ENCODE data around the gene SYTL5.

The SYTL5 gene

GRCh38 chrX:38089173-38089982 lies 83.0 kb downstream of the SYTL5 start:
- DNase-seq (ENCODE audit: low spot score) = no peak

DNA sequence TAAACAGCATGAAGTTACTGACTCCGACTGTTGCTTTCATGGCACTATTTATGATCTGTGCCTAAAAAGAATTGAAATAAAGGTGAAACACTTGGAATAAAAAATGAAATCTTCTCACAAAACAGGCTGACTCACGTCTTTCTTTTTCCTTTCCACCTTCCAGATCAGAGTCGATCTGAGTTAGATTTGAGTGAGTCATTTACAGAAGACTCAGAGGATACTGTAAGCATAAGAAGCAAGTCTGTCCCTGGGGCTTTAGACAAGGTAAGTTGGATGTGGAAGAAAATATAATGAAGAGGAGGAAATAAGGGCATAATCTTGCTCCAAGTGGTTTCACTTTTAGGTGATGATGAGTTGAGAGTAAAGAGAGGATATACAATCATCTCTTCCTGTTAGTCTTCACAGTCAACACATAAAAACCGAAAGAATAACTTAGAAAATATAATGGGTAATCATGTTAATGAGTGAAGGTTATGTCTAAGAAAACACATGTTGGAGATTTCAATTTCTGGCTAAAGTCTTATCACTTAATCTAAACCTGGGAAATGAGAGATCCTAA lies 89.7 kb downstream of the SYTL5 start:
- DNase-seq (ENCODE audit: low spot score) = no peak

GRCh38 chrX:38099688-38100087 lies 93.3 kb downstream of the SYTL5 start:
- no peak for DNase-seq (ENCODE audit: low spot score)

- DNase-seq (ENCODE audit: low spot score) = no peak
Measured at GRCh38 chrX:38102240-38102639, 95.9 kb downstream of the SYTL5 start.

GRCh38 chrX:38102875-38103274 lies 96.5 kb downstream of the SYTL5 start:
- DNase-seq (ENCODE audit: low spot score) = no peak

GRCh38 chrX:38103857-38104812 lies 97.8 kb downstream of the SYTL5 start:
- no peak for DNase-seq (ENCODE audit: low spot score)

DNA sequence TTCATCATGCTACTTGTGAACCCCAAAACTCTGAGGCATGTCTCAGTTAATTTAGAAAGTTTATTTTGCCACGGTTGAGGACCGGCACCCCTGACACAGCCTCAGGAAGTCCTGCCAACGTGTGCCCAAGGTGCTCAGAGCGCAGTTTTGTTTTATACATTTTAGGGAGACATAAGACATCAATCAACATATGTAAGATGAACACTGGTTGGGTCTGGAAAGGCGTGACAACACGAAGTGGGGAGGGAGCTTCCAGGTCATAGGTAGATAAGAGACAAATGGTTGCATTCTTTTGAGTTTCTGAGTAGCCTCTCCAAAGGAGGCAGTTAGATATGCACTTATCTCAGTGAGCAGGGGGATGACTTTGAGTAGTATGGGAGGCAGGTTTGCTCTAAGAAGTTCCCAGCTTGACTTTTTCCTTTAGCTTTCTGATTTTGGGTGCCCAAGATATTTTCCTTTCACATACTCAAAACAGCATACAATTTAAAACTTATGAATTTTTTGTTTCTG lies 98.9 kb downstream of the SYTL5 start:
- DNase-seq (ENCODE audit: low spot score) = no peak

DNA sequence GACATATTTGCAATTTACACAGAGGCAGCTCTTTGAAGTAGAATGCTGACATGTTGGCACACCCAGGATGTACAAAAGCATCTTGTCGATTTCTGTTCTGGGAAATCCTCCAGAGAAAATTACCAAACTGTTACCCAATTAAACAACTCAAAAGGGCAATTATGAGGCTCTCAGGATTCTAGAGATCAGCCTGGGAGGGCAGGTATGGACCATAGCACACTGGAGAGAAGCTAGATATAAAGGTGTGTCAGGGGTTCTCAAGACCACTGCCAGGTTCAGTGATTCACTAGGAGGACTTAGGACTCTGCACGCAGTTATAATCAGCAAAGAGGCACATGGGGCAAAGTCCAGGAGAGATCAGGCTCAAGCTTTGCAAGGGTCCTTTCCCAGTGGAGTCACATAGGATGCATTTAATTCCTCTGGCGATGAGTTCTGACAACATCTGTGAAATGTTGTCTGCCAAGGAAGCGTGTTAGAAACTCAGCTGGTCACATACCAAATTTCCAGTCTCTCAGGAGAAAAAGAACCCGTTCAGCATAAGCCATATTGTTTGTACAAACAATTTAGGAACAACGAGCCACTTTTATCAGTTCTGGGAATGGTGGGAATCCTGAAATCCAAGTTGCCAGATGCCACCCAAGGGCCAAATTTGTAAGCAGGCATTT lies 100.8 kb downstream of the SYTL5 start:
- DNase-seq (ENCODE audit: low spot score) = no peak

- DNase-seq (ENCODE audit: low spot score) = no peak
Measured at GRCh38 chrX:38108364-38108763, 102.0 kb downstream of the SYTL5 start.

DNA sequence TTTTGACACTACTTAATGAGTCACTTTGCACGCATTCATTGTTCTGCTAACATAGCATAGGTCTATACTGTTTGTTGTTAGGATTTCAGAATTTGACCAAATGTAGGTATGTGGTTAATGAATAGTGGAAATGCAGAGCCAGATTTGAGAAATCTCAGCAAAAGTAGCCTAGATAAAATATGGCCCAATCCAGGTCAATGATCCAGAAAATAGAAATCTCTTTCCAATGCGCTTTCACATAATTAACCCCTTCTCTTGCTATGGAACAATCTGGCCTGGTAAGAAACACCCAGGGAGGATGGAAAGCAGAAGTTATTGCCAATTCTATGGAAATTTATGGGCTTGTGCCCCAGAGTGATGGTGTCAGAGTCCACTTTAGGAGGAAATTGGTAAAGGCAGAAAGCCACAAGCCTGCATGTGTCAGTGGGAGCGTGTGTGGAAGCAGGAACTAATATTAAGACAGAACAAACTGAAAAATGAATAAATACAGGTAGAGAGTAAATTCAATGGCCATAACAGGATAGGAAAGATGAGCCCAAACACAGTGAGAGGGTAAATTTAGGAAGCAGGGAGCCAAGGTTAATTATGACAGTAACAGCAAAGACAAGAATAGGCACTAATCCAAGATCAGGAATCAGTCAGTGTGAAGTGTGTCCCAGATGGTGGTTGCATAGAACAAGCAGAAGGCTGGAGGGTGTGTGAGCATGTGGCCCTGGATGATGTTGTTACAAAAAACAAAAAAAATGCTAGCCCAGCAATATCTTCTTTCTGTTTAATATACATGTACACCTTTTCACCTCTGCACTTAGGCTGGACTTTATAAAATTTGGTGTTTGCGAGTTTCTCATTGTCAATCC lies 102.9 kb downstream of the SYTL5 start:
- no peak for DNase-seq (ENCODE audit: low spot score)

GRCh38 chrX:38110231-38110630 lies 103.9 kb downstream of the SYTL5 start:
- DNase-seq (ENCODE audit: low spot score) = no peak

- no peak for DNase-seq (ENCODE audit: low spot score)
Measured at GRCh38 chrX:38111196-38111595, 104.8 kb downstream of the SYTL5 start.

DNA sequence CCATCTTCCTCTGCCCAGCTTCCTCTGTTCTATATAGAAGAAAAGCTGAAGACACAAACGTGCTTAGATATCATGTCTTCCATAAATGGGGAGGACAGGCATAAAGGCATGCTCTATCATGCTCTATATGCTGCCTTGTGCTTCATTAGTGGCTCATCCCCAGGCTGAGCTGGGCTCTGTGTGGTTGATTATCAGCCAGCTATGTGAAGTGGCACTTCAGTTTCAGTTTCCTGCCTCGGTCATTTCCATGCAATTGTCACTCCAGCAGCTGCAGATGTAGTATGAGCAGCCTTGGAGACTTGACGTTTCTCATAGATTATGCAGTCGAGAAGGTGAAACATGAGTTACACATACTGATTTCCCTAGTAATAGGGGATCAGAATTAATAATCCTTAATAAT lies 106.2 kb downstream of the SYTL5 start:
- no peak for DNase-seq (ENCODE audit: low spot score)

DNA sequence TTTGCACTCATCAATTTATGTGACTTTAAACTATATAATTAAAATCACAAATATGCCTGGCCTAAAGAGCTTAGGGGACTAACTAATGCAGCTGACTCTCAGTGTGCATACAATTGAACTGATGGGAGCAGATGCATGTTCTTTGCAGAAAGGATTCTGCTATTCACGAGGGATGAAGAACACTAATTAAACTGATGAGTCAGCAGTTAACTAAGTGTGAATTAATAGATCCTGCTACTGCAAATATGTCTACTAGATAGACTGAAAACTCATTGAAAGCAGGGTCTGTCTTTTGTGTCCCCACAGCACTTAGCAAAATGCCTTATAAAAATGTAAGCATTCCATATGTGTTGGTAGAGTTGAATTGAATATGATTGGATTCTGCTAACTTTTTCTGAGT lies 110.4 kb downstream of the SYTL5 start:
- DNase-seq (ENCODE audit: low spot score) = no peak

DNA sequence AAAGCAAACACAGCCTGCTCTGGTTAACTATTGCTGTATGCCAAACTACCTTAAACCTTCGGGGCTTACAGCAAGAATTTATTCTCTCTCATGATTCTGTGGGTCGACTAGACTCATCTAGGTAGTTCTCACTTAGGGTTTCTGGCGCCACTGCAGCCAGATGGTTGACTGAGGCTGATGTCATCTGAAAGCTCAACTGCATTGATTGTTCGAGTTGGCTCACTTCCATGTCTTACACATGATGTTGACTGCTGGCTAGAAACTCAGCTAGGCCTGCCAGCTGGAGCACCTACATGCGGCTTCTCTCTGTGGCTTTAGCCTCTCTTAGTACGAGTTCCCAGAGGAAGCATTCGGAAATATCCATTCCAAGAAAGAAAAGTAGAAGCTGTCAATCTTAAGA lies 111.1 kb downstream of the SYTL5 start:
- DNase-seq (ENCODE audit: low spot score) = no peak

- no peak for DNase-seq (ENCODE audit: low spot score)
Measured at GRCh38 chrX:38124000-38124399, 117.6 kb downstream of the SYTL5 start.

DNA sequence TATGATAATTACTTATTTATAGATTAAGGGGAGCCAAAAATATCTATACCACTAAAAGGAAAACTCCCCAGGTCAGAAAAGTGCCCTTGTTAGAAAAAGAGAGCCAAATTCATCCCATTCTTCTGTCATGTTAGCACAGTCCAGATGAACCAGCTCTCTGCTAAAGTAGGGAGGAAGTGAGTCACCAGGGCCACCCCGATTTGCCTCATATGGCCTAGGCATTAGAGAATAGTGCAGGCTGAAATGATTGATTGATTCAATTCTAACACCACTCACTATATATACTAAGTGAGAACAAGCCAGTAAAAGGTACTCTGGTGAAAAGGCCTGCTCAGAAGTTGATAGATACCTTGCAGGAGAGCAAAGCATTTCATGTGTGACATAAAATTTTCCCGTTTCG lies 119.8 kb downstream of the SYTL5 start:
- no peak for DNase-seq (ENCODE audit: low spot score)

GRCh38 chrX:38127961-38128360 lies 121.6 kb downstream of the SYTL5 start:
- DNase-seq (ENCODE audit: low spot score) = no peak

DNA sequence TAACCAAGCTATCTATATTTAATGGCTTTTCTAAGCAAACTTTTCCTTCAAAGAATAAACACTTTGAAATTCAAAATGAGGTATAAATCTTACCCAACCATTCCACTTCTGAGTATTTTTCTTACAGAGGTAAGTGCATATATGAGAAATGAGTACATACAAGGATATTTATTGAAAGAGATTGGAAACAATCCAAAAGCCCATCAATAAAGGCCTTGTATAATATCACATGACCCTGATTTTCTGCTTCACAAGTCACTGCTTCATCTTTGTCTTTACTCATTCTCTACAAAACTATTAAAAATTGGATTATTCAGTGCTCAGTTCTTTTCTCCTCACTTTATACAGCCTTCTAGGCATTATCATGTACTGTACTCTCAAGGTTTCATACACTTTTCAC lies 123.0 kb downstream of the SYTL5 start:
- no peak for DNase-seq (ENCODE audit: low spot score)

DNA sequence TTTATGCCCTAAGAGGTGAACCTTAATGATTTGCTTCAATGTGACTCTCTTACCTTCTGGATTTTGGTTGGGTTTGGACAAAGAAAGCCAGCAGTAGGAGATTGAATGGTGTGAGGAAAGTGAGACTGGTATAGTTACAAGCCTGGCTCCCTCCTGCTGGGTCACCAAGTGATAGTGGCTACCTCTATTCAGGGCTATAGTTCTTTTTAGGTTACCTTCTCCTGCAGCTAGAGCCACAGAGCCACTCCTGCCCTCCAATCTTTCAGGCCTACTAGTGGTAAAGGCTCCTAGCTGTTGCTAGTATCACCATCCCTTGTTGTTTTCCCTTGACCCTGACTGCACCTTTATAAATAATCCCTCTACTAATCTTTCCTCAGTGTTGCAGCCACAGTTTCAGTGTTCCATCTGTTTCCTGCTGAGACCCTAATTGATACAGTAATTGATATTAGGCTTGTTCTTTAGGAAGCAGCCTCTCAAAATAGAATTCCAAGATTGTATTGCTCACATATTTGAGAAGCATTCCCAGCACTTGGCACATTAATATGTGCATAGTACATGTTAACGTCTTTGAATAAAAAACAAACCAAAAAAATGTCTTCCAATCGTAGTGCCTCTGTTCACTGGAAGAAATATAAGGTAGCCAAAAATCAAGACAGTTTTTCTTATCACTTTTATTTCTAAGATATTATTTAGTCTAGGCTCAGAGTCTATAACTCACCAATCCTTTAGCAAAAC lies 132.0 kb downstream of the SYTL5 start:
- no peak for DNase-seq (ENCODE audit: low spot score)

Measured in hematopoietic multipotent progenitor cell treated with erythropoietin and hydrocortisone succinate and interleukin-3 and kit ligand, for 15 days (in vitro differentiated cells).